GM18511 (cell line): Measurements from ENCODE around the gene GPR39.

Experiments
- ATAC-seq: cut with Tn5 transposase; IDR thresholded peaks from one replicate; pipeline ENCODE4 v1.9.1; 2021; ENCODE audit warnings: mild to moderate bottlenecking, moderate library complexity; ENCODE audit not compliant: unreplicated experiment

Gene GPR39

GRCh38 chr2:132412021-132412420 is 4.6 kb upstream of the GPR39 start:
- ATAC-seq: no peak

GRCh38 chr2:132414081-132414480 is 2.5 kb upstream of the GPR39 start:
- ATAC-seq: no peak

- ATAC-seq: no peak
Observed at GRCh38 chr2:132415256-132415914, 1.2 kb upstream of the GPR39 start.

- ATAC-seq: no peak
Observed at GRCh38 chr2:132415915-132416722, 486 bp upstream of the GPR39 start.

DNA sequence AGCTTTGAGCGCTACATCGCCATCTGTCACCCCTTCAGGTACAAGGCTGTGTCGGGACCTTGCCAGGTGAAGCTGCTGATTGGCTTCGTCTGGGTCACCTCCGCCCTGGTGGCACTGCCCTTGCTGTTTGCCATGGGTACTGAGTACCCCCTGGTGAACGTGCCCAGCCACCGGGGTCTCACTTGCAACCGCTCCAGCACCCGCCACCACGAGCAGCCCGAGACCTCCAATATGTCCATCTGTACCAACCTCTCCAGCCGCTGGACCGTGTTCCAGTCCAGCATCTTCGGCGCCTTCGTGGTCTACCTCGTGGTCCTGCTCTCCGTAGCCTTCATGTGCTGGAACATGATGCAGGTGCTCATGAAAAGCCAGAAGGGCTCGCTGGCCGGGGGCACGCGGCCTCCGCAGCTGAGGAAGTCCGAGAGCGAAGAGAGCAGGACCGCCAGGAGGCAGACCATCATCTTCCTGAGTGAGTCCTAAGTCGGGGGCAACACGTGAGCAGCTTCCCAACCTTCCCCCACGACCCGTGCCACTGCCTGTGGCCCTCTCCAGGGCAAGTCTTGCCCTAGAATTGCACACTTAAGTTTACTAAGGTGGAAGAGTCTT is 928 bp downstream of the GPR39 start:
- ATAC-seq: no peak

GRCh38 chr2:132419235-132419634 is 2.6 kb downstream of the GPR39 start:
- ATAC-seq: no peak

GRCh38 chr2:132419941-132420340 is 3.3 kb downstream of the GPR39 start:
- ATAC-seq: no peak

DNA sequence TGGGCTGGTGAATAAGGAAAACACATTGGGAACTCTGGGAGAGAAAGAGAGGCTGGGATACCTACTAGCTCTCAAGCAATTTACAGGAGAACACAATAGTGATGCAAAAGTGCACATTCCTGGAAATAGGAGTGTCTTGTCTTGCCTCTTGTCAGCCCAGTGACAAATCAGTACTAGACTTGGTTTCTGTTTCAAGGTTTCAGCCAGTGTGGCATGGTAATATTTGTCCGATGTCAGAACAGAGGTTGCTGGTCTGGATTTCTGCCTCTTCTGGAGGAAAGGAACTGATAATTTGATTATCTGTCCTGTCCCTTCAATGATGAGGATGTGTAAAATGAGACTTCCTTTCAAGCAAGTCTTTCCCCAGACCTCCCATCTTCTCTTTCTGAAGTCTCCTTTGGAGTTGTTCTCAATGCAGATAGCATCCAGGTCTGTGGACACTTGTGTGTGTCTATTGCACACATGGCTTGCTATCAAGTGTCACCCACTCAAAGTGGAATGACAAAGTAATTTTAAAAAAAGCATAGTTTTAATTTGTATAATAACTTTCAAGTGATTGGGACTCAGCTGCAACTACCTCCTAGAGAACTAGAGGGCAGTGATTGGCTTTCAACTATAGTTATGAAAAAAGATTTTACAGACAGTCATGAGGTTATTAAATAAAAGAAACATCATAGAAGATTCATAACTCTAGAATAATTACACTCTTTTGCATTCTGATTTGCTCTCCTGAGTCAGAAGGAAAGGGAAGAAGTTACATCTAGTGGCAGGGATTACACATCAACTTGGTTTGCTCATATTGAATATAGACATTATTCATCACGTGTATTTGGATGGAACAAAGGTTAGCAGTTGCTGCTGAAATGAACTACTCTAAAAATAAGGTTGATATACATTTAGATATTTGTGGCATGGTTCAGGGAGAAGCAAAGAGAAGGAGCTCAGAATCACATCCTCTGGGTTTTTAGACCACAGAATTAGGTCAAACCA is 4.5 kb downstream of the GPR39 start:
- ATAC-seq: no peak

DNA sequence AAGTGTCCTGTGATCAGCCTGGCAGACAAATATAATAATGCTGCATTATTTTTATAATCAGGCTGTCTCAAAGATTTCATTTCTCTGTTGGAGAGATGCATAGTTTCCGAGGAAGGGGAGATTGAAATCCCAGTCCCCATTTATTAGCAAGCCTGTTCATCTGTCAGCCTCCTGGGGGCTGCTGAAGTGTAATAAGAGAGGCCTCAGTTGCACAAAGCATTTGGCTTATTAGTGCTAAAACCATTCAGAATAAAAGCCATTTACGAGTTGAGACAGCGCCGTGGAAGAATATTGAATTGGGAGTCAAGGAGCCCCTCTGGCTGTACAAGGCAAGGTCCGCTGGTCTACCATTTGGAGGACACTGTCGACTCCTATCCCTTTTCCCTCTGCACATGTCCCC is 6.1 kb downstream of the GPR39 start:
- ATAC-seq: no peak

DNA sequence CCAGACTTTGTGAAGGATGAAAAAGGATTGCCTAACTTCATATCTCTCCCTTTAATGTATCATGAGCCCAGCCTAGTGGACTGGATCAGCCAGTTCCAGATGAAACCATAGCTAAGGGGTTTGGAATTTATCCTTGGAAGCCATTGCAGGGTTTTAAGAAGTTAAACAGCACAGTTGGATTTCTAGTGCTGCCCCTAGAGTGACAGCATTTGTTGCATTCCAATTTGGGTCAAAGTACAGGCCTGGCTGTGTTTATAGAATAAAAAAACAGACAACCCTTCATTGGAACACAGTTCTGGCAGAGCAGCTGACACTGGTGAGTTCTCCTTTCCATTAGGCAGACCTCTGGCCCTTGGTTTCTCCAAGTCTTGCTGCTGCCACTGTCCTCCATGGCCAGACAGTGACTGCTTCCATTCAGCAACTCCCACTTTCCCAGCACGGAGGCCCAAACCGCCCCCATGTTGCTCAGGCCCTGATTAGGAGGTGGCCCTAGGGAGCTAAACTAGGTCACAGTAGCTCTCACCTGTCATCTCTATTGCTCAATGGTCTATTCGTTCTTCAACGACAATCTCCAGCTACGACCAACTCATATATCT is 8.0 kb downstream of the GPR39 start:
- ATAC-seq: no peak

DNA sequence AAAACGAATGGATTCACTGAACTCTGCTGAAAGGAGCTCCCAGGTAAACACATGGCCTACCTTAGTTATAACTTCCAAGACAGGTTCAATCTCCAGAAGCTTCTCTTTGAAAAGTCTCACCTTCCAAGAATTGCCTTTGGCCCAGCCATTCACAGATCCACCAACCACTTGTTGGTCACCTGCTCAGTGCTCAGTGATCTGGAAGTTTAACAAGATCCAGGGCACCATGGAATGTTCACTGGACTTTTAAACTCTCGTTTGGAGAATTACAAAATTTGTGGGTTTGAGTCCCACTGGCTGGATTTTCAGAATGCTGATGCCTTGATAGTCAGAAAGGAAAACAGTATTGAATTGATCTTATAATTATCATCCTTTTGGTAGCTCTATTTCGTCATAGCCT is 9.4 kb downstream of the GPR39 start:
- no peak for ATAC-seq

GRCh38 chr2:132426656-132427055 is 10.1 kb downstream of the GPR39 start:
- no peak for ATAC-seq

DNA sequence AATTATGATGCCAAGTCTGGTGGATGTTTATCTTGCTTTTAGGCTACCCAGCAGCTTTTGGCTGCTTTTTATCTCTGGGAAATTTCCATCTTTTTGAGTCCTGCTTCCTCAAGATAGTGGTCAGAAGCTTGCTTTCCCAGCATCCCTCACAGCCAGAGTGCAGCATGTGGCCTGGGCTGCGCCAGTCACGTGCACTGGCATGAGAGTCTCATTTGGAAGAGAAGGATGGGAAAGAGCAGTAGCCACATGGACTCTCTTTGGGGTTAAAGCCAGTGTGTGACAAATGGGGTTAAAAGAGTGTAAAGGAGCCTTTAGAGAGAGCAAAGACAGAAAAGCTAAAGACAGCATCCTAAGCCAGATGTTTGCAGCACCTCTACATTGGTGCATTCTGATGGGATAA is 12.7 kb downstream of the GPR39 start:
- ATAC-seq: no peak

DNA sequence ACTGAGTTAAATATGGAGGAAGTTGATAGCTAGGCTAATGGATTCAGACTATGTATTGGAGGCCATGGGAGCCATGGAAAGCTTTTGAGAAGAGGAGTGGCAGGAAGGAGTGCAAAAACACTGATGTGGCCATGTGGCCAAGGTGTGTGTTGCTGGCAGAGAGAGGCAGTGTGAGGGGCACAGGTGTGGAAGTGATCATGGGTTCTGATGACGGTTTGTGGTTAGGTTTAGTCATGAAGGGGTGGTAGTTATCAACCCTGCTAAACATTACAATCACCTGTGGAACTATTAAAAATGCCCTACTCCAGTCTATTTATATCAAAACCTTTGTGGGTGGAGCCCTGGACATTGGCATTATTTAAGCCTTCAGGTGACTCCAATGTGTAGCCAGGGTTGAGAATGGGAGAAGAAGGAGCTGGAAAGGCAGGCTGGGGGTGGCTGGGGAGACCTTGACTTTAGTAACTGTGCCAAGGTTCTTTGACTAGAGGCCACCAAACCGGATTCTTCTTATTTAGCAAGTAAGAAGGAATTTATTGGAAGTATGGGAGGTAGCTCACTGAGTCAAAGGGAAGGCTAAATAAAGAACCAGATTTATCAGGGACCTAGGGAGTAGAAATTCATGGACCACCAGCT is 13.5 kb downstream of the GPR39 start:
- no peak for ATAC-seq

- ATAC-seq: no peak
Observed at GRCh38 chr2:132430895-132431294, 14.3 kb downstream of the GPR39 start.

GRCh38 chr2:132437852-132438669 is 21.5 kb downstream of the GPR39 start:
- ATAC-seq: no peak

- no peak for ATAC-seq
Observed at GRCh38 chr2:132438691-132439090, 22.1 kb downstream of the GPR39 start.

GRCh38 chr2:132439703-132440398 is 23.2 kb downstream of the GPR39 start:
- ATAC-seq: no peak

DNA sequence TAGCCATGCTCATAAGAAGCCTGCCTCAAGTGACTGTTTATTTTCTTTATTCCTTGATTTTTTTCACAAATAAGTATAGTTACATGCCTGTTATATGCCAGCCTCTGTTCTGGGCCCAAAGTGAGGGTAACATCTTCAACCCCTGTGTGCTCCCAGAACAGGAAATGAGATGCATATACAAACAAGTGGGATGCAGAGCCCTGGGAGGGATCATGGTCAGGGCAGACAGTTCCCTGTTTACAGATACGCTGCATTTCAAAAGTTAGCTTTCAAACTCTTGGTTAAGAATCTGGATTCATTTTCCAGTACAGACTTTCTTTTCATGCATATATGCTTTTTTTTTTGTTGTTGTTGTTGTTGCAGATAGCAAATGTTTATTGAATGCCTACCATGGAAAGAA is 24.4 kb downstream of the GPR39 start:
- ATAC-seq: no peak
